ENCODE data around the gene PIP4P1.

Gene PIP4P1

GRCh38 chr14:20440465-20440864, 20.8 kb downstream of the PIP4P1 start:
- Histone ChIP-seq H3K9me3 (ENCODE audit: control insufficient read depth in 5 of 5, low read length in 5 of 5) (no peaks in the 10 kb centered on the region), H3K27ac (ENCODE audit: low read depth, low read length) (no peak overlapping the region)

GRCh38 chr14:20438664-20439063, 22.6 kb downstream of the PIP4P1 start:
- H3K4me1 ChIP-seq (ENCODE audit: control insufficient read depth in 5 of 5, insufficient read depth in 5 of 5, low read length in 5 of 5) = peaks cover 0 to 28% (median 20%) of the 10 kb centered on the region in 5 donors
- H3K27me3 ChIP-seq (ENCODE audit: control insufficient read depth in 5 of 5, insufficient read depth in 4 of 5, low read length in 5 of 5) = peaks cover 0 to 3% (median 0%) of the 10 kb centered on the region in 5 donors
- H3K9ac ChIP-seq (ENCODE audit: low read length in 5 of 5) = no peak overlapping the region
- H3K27ac ChIP-seq (ENCODE audit: low read depth, low read length) = no peak overlapping the region
- H3K9me3 ChIP-seq (ENCODE audit: control insufficient read depth in 5 of 5, low read length in 5 of 5) = no peaks in the 10 kb centered on the region
- H3K36me3 ChIP-seq (ENCODE audit: control insufficient read depth in 5 of 5, insufficient read depth in 5 of 5, low read length in 5 of 5) = no peaks in the 10 kb centered on the region
- no peak overlapping the region for H3K4me3 ChIP-seq (ENCODE audit: low read depth in 1 of 5, low read length in 5 of 5)

More at GRCh38 chr14:20440465-20440864, 20.8 kb downstream of the PIP4P1 start:
- Histone ChIP-seq H3K36me3 (ENCODE audit: control insufficient read depth in 5 of 5, insufficient read depth in 5 of 5, low read length in 5 of 5) (peaks cover 0 to 4% (median under 1%) of the 10 kb centered on the region in 5 donors), H3K9ac (ENCODE audit: low read length in 5 of 5) (no peak overlapping the region), H3K4me3 (ENCODE audit: low read depth in 1 of 5, low read length in 5 of 5) (no peak overlapping the region), H3K4me1 (ENCODE audit: control insufficient read depth in 5 of 5, insufficient read depth in 5 of 5, low read length in 5 of 5) (peaks cover 1 to 13% (median 7%) of the 10 kb centered on the region in 5 donors), H3K27me3 (ENCODE audit: control insufficient read depth in 5 of 5, insufficient read depth in 4 of 5, low read length in 5 of 5) (peaks cover 0 to 3% (median 0%) of the 10 kb centered on the region in 5 donors)

- H3K27me3 ChIP-seq (ENCODE audit: control insufficient read depth in 5 of 5, insufficient read depth in 4 of 5, low read length in 5 of 5) = peaks cover 0 to 3% (median 0%) of the 10 kb centered on the region in 5 donors
- no peak overlapping the region for H3K27ac ChIP-seq (ENCODE audit: low read depth, low read length)
- no peak overlapping the region for H3K4me3 ChIP-seq (ENCODE audit: low read depth in 1 of 5, low read length in 5 of 5)
- H3K9ac ChIP-seq (ENCODE audit: low read length in 5 of 5) = no peak overlapping the region
- peaks cover 0 to 27% (median 20%) of the 10 kb centered on the region in 5 donors for H3K4me1 ChIP-seq (ENCODE audit: control insufficient read depth in 5 of 5, insufficient read depth in 5 of 5, low read length in 5 of 5)
- H3K36me3 ChIP-seq (ENCODE audit: control insufficient read depth in 5 of 5, insufficient read depth in 5 of 5, low read length in 5 of 5) = no peaks in the 10 kb centered on the region
- H3K9me3 ChIP-seq (ENCODE audit: control insufficient read depth in 5 of 5, low read length in 5 of 5) = no peaks in the 10 kb centered on the region
Measured at GRCh38 chr14:20436363-20436755, 24.9 kb downstream of the PIP4P1 start.

GRCh38 chr14:20435582-20436362, 25.5 kb downstream of the PIP4P1 start, which contains the start of gene KLHL33:
TSS of gene KLHL33 (minus strand) at chr14:20436166. CDS start at chr14:20435811, 355 bp downstream.
- Histone ChIP-seq H3K9ac (ENCODE audit: low read length in 5 of 5) (peak within 1 kb of the TSS in 3 of 5 donors; percentile 53 to 66 (median 62)), H3K4me1 (ENCODE audit: control insufficient read depth in 5 of 5, insufficient read depth in 5 of 5, low read length in 5 of 5) (peaks cover 0 to 21% (median 16%) of the 10 kb centered on the region in 5 donors), H3K27ac (ENCODE audit: low read depth, low read length) (no peak within 1 kb of the TSS), H3K36me3 (ENCODE audit: control insufficient read depth in 5 of 5, insufficient read depth in 5 of 5, low read length in 5 of 5) (no peaks in the 10 kb centered on the region), H3K9me3 (ENCODE audit: control insufficient read depth in 5 of 5, low read length in 5 of 5) (no peaks in the 10 kb centered on the region), H3K4me3 (ENCODE audit: low read depth in 1 of 5, low read length in 5 of 5) (peak within 1 kb of the TSS; percentile 11 to 66 (median 61)), H3K27me3 (ENCODE audit: control insufficient read depth in 5 of 5, insufficient read depth in 4 of 5, low read length in 5 of 5) (peaks cover 0 to 3% (median 0%) of the 10 kb centered on the region in 5 donors)

- Histone ChIP-seq H3K4me3 (ENCODE audit: low read depth in 1 of 5, low read length in 5 of 5) (peak overlapping the region; percentile 11 to 66 (median 61)), H3K27me3 (ENCODE audit: control insufficient read depth in 5 of 5, insufficient read depth in 4 of 5, low read length in 5 of 5) (peaks cover 0 to 3% (median 0%) of the 10 kb centered on the region in 5 donors), H3K9me3 (ENCODE audit: control insufficient read depth in 5 of 5, low read length in 5 of 5) (no peaks in the 10 kb centered on the region), H3K9ac (ENCODE audit: low read length in 5 of 5) (peak overlapping the region in 3 of 5 donors; percentile 53 to 66 (median 62)), H3K27ac (ENCODE audit: low read depth, low read length) (no peak overlapping the region), H3K4me1 (ENCODE audit: control insufficient read depth in 5 of 5, insufficient read depth in 5 of 5, low read length in 5 of 5) (peaks cover 0 to 27% (median 24%) of the 10 kb centered on the region in 5 donors), H3K36me3 (ENCODE audit: control insufficient read depth in 5 of 5, insufficient read depth in 5 of 5, low read length in 5 of 5) (no peaks in the 10 kb centered on the region)
Measured at GRCh38 chr14:20434701-20435581, 26.3 kb downstream of the PIP4P1 start.

- Histone ChIP-seq H3K27me3 (ENCODE audit: control insufficient read depth in 5 of 5, insufficient read depth in 4 of 5, low read length in 5 of 5) (no peaks in the 10 kb centered on the region), H3K9me3 (ENCODE audit: control insufficient read depth in 5 of 5, low read length in 5 of 5) (no peaks in the 10 kb centered on the region), H3K27ac (ENCODE audit: low read depth, low read length) (no peak overlapping the region), H3K4me3 (ENCODE audit: low read depth in 1 of 5, low read length in 5 of 5) (no peak overlapping the region), H3K4me1 (ENCODE audit: control insufficient read depth in 5 of 5, insufficient read depth in 5 of 5, low read length in 5 of 5) (peaks cover 5 to 45% (median 29%) of the 10 kb centered on the region in 5 donors), H3K36me3 (ENCODE audit: control insufficient read depth in 5 of 5, insufficient read depth in 5 of 5, low read length in 5 of 5) (no peaks in the 10 kb centered on the region), H3K9ac (ENCODE audit: low read length in 5 of 5) (no peak overlapping the region)
Measured at GRCh38 chr14:20429801-20430669, 31.2 kb downstream of the PIP4P1 start.

- Histone ChIP-seq H3K36me3 (ENCODE audit: control insufficient read depth in 5 of 5, insufficient read depth in 5 of 5, low read length in 5 of 5) (no peaks in the 10 kb centered on the region), H3K9me3 (ENCODE audit: control insufficient read depth in 5 of 5, low read length in 5 of 5) (no peaks in the 10 kb centered on the region), H3K4me3 (ENCODE audit: low read depth in 1 of 5, low read length in 5 of 5) (no peak overlapping the region), H3K27ac (ENCODE audit: low read depth, low read length) (no peak overlapping the region), H3K9ac (ENCODE audit: low read length in 5 of 5) (peak overlapping the region in 1 of 5 donors; percentile 6), H3K4me1 (ENCODE audit: control insufficient read depth in 5 of 5, insufficient read depth in 5 of 5, low read length in 5 of 5) (peaks cover 3 to 35% (median 21%) of the 10 kb centered on the region in 5 donors), H3K27me3 (ENCODE audit: control insufficient read depth in 5 of 5, insufficient read depth in 4 of 5, low read length in 5 of 5) (no peaks in the 10 kb centered on the region)
Measured at GRCh38 chr14:20428802-20429201, 32.4 kb downstream of the PIP4P1 start.

GRCh38 chr14:20428010-20428365, 33.2 kb downstream of the PIP4P1 start:
- no peaks in the 10 kb centered on the region for H3K36me3 ChIP-seq (ENCODE audit: control insufficient read depth in 5 of 5, insufficient read depth in 5 of 5, low read length in 5 of 5)
- no peaks in the 10 kb centered on the region for H3K9me3 ChIP-seq (ENCODE audit: control insufficient read depth in 5 of 5, low read length in 5 of 5)
- H3K27ac ChIP-seq (ENCODE audit: low read depth, low read length) = no peak overlapping the region
- H3K27me3 ChIP-seq (ENCODE audit: control insufficient read depth in 5 of 5, insufficient read depth in 4 of 5, low read length in 5 of 5) = no peaks in the 10 kb centered on the region
- no peak overlapping the region for H3K9ac ChIP-seq (ENCODE audit: low read length in 5 of 5)
- H3K4me3 ChIP-seq (ENCODE audit: low read depth in 1 of 5, low read length in 5 of 5) = peak overlapping the region in 1 of 5 donors; percentile 4
- peaks cover 3 to 35% (median 21%) of the 10 kb centered on the region in 5 donors for H3K4me1 ChIP-seq (ENCODE audit: control insufficient read depth in 5 of 5, insufficient read depth in 5 of 5, low read length in 5 of 5)

- H3K4me3 ChIP-seq (ENCODE audit: low read depth in 1 of 5, low read length in 5 of 5) = peak overlapping the region in 3 of 5 donors; percentile 4 to 22 (median 13)
- H3K27ac ChIP-seq (ENCODE audit: low read depth, low read length) = no peak overlapping the region
Measured at GRCh38 chr14:20427231-20428009, 33.8 kb downstream of the PIP4P1 start.

More at GRCh38 chr14:20427231-20428009, 33.8 kb downstream of the PIP4P1 start:
- no peaks in the 10 kb centered on the region for H3K36me3 ChIP-seq (ENCODE audit: control insufficient read depth in 5 of 5, insufficient read depth in 5 of 5, low read length in 5 of 5)
- H3K4me1 ChIP-seq (ENCODE audit: control insufficient read depth in 5 of 5, insufficient read depth in 5 of 5, low read length in 5 of 5) = peaks cover 3 to 35% (median 21%) of the 10 kb centered on the region in 5 donors
- peak overlapping the region in 1 of 5 donors; percentile 26 for H3K9ac ChIP-seq (ENCODE audit: low read length in 5 of 5)
- no peaks in the 10 kb centered on the region for H3K9me3 ChIP-seq (ENCODE audit: control insufficient read depth in 5 of 5, low read length in 5 of 5)
- H3K27me3 ChIP-seq (ENCODE audit: control insufficient read depth in 5 of 5, insufficient read depth in 4 of 5, low read length in 5 of 5) = no peaks in the 10 kb centered on the region

Data from subcutaneous abdominal adipose tissue (tissue), 5 donors.